Mesenchymal stem cell (in vitro differentiated cells and primary cell): ENCODE results near the gene VAMP8. TPM values are rescaled to one million over a fixed set of nuclear protein-coding genes. Genes with fewer than 3 reads are reported as not detected.

Experiments
- DNase-seq: peaks from one replicate; pipeline ENCODE4 v3.0.0-alpha.2; 2013
- H2AFZ ChIP-seq: one replicate; pipeline ENCODE4 v1.6.1; 2013; ENCODE audit warnings: low read depth, mild to moderate bottlenecking, control low read depth, inconsistent platforms, low read length, moderate library complexity
- H2AK5ac ChIP-seq: 2 replicates; pipeline ENCODE4 v1.6.1; 2013; ENCODE audit warnings: low read length, moderate library complexity, mild to moderate bottlenecking, inconsistent platforms; ENCODE audit not compliant: severe bottlenecking
- H2BK120ac ChIP-seq: one replicate; pipeline ENCODE4 v1.6.1; 2013; ENCODE audit warnings: low read depth, mild to moderate bottlenecking, inconsistent platforms, low read length, moderate library complexity
- H2BK12ac ChIP-seq, 2 experiments: one replicate each; pipeline ENCODE4 v1.6.1; 2013; ENCODE audit warnings: inconsistent platforms in 2 of 2, low read length in 2 of 2, mild to moderate bottlenecking in 2 of 2, moderate library complexity in 2 of 2, control low read depth in 1 of 2
- H2BK15ac ChIP-seq: one replicate; pipeline ENCODE4 v1.6.1; 2013; ENCODE audit warnings: mild to moderate bottlenecking, low read depth, inconsistent platforms; ENCODE audit not compliant: poor library complexity, severe bottlenecking
- H2BK5ac ChIP-seq: 2 replicates; pipeline ENCODE4 v1.6.1; 2013; ENCODE audit warnings: low read depth, mild to moderate bottlenecking, low read length, control low read depth, inconsistent platforms; ENCODE audit not compliant: poor library complexity, severe bottlenecking
- H3K14ac ChIP-seq, 2 experiments: one replicate each; pipeline ENCODE4 v1.6.1; 2013; ENCODE audit warnings: inconsistent platforms in 2 of 2, low read length in 2 of 2, control low read depth in 1 of 2, mild to moderate bottlenecking in 1 of 2, moderate library complexity in 1 of 2
- H3K18ac ChIP-seq, 2 experiments: one replicate each; pipeline ENCODE4 v1.6.1; 2013; ENCODE audit warnings: inconsistent platforms in 2 of 2, low read length in 2 of 2, control low read depth in 1 of 2, low read depth in 1 of 2, mild to moderate bottlenecking in 1 of 2
- H3K23ac ChIP-seq, 2 experiments: one replicate each; pipeline ENCODE4 v1.6.1; 2013; ENCODE audit warnings: inconsistent platforms in 2 of 2, low read length in 2 of 2, mild to moderate bottlenecking in 2 of 2, moderate library complexity in 2 of 2, control low read depth in 1 of 2
- H3K27ac ChIP-seq: 2 replicates; pipeline ENCODE4 v1.5.1; 2013; ENCODE audit warnings: mild to moderate bottlenecking, moderate library complexity, low read length, control low read depth, inconsistent platforms; ENCODE audit not compliant: poor library complexity, severe bottlenecking
- H3K27me3 ChIP-seq, 2 experiments: 2 replicates each; pipeline versions ENCODE4 v1.6.1 to v1.7.0; 2013; ENCODE audit warnings: low read length in 2 of 2, mild to moderate bottlenecking in 2 of 2, moderate library complexity in 2 of 2, control low read depth in 1 of 2, inconsistent platforms in 1 of 2; ENCODE audit not compliant: control insufficient read depth in 1 of 2, insufficient read depth in 1 of 2
- H3K36me3 ChIP-seq, 2 experiments: 2 replicates each; pipeline versions ENCODE4 v1.6.1 to v1.7.0; 2013; ENCODE audit warnings: low read length in 2 of 2, control low read depth in 1 of 2, inconsistent platforms in 1 of 2, low read depth in 1 of 2, mild to moderate bottlenecking in 1 of 2; ENCODE audit not compliant: insufficient read depth in 2 of 2, control insufficient read depth in 1 of 2
- H3K4ac ChIP-seq, 2 experiments: one replicate each; pipeline ENCODE4 v1.6.1; 2013; ENCODE audit warnings: inconsistent platforms in 2 of 2, low read length in 2 of 2, mild to moderate bottlenecking in 2 of 2, moderate library complexity in 2 of 2, control low read depth in 1 of 2, low read depth in 1 of 2
- H3K4me1 ChIP-seq: 2 replicates; pipeline ENCODE4 v1.6.1; 2013; ENCODE audit warnings: low read depth, low read length, control low read depth; ENCODE audit not compliant: control insufficient read depth, insufficient read depth
- H3K4me2 ChIP-seq: 2 replicates; pipeline ENCODE4 v1.6.1; 2013; ENCODE audit warnings: low read length, mild to moderate bottlenecking, inconsistent platforms; ENCODE audit not compliant: poor library complexity, severe bottlenecking
- H3K4me3 ChIP-seq, 2 experiments: 2 replicates each; pipeline versions ENCODE4 v1.5.1 to v1.7.0; 2013; ENCODE audit warnings: low read length in 2 of 2, mild to moderate bottlenecking in 2 of 2, control low read depth in 1 of 2, low read depth in 1 of 2; ENCODE audit not compliant: insufficient read depth in 1 of 2
- H3K79me1 ChIP-seq: replicated peaks from 2 replicates; pipeline ENCODE4 v1.6.1; 2013; ENCODE audit warnings: mild to moderate bottlenecking, control low read depth, low read length, inconsistent platforms; ENCODE audit not compliant: poor library complexity, severe bottlenecking
- H3K9ac ChIP-seq: 2 replicates; pipeline ENCODE4 v1.7.0; 2013; ENCODE audit warnings: mild to moderate bottlenecking, low read length, moderate library complexity
- H3K9me3 ChIP-seq: 2 replicates; pipeline ENCODE4 v1.7.0; 2013; ENCODE audit warnings: mild to moderate bottlenecking, low read length; ENCODE audit not compliant: control insufficient read depth
- H4K8ac ChIP-seq: one replicate; pipeline ENCODE4 v1.6.1; 2013; ENCODE audit warnings: inconsistent platforms, mild to moderate bottlenecking, low read length, moderate library complexity
- H4K91ac ChIP-seq: one replicate; pipeline ENCODE4 v1.6.1; 2013; ENCODE audit warnings: mild to moderate bottlenecking, low read length, inconsistent platforms
- WGBS: methylation state at CpG from one replicate; pipeline ENCODE4 v1.1.7; 2013; ENCODE audit warnings: mixed read lengths; 5-methylcytosine and 5-hydroxymethylcytosine counted together
- polyA plus RNA-seq, 2 experiments: library from polyadenylated mRNA; stranded (reverse); fragments of 200-250 nt; gene quantifications; one replicate each; pipeline ENCODE4 v1.2.3, GENCODE V29; 2013

The VAMP8 gene
- polyA plus RNA-seq (2013, experiment 1 of 2): 11.3 TPM
- 11.9 TPM for polyA plus RNA-seq (2013, experiment 2 of 2)

DNA sequence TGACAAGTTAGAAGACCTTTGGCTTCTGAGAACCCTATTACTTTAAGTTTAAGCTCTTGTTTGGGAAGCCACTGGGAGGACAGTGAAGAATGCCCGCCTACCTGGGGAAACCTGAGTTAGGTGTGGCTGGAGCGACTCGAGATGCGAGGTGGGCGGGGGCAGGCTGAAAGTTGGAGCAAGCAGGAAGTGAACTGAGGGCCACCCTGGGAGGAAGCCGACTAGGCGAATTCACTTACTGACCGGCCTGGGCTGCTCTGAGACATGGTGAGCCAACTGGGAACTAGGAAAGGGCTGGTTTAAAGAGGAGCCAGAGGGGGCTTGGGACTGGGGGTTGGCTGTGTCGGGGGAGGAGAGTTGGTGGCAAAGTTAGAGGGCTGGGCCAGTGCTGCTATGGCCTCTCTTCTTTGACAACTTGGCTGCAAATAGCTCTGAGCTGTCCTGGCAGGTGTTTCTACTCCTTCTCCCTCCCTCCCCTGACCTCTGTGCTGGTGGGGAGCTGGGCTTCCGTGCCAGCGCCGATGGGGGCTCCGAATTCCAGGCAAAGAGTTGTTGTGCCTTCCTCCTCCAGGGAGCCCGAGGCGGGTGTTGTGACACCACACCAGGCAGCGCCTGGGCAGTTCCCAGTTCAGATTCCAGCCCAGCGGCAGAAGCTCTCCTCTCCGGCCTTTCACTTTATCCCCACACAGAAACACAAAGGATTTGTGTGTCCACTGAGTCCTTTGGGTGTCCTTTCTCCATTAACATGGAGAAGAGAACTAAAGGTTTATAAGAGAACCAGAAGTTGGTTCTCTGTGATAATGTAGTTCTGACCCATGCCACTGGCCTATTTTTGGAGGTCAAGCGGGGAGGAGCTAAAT lies at the start of gene VAMP8:
TSS of gene VAMP8 (plus strand) at position 201 of the 857 bp plus-strand sequence. CDS start at position 262, 61 bp downstream.
- peaks cover 0 to 10% of the 10 kb centered on the region in 2 experiments for H3K36me3 ChIP-seq
- H3K4me3 ChIP-seq: peak within 1 kb of the TSS in 1 of 2 experiments; percentile 53
- H3K14ac ChIP-seq: no peak within 1 kb of the TSS
- peaks cover 0 to 2% of the 10 kb centered on the region in 2 experiments for H3K27me3 ChIP-seq
- H2AK5ac ChIP-seq: no peak within 1 kb of the TSS
- no peak within 1 kb of the TSS for H3K9ac ChIP-seq
- peak within 1 kb of the TSS; percentile 58 for H2AFZ ChIP-seq
- no peak within 1 kb of the TSS for H2BK120ac ChIP-seq
- H4K8ac ChIP-seq: peak within 1 kb of the TSS; percentile 96
- H3K27ac ChIP-seq: peak within 1 kb of the TSS; percentile 77
- peak within 1 kb of the TSS in 1 of 2 experiments; percentile 41 for H3K18ac ChIP-seq
- peak within 1 kb of the TSS; percentile 77 for H4K91ac ChIP-seq
- peak within 1 kb of the TSS in 1 of 2 experiments; percentile 56 for H2BK12ac ChIP-seq
- H3K9me3 ChIP-seq: no peaks in the 10 kb centered on the region
- H3K79me1 ChIP-seq: peaks cover 6% of the 10 kb centered on the region
- peak within 1 kb of the TSS; percentile 84 for H3K4me2 ChIP-seq
- H3K4ac ChIP-seq: peak within 1 kb of the TSS in 1 of 2 experiments; percentile 38
- 38% methylated on average over 16 of the region's 19 CpGs for WGBS
- peak within 1 kb of the TSS; percentile 53 for H2BK5ac ChIP-seq
- no peak within 1 kb of the TSS for H2BK15ac ChIP-seq
- peaks cover 16% of the 10 kb centered on the region for H3K4me1 ChIP-seq
- peak within 1 kb of the TSS in 1 of 2 experiments; percentile 16 for H3K23ac ChIP-seq
- DNase-seq: peak; percentile 49

DNA sequence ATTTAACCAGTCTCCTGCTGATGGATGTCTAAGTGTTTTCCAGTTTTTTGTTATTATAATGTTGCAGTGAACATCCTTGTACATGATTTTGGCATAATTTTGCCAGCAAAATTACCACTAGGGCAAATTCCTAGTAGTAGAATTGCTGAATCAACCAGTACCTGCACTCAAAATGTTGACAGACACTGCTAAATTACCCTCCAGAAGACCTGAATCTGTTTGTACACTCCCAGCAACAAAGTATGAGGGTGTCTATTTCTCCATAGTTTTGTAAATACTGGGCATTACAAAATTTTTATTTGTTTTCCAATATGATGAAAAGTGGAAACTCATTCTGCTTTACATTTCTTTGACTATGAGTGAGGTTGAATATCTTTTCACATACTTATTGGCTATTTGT lies 49.6 kb upstream of the VAMP8 start:
- Histone ChIP-seq H3K4me2 (no peak overlapping the region), H2AFZ (no peak overlapping the region), H2BK15ac (no peak overlapping the region), H3K79me1 (no peaks in the 10 kb centered on the region), H3K14ac (no peak overlapping the region), H3K23ac (no peak overlapping the region), H2BK5ac (no peak overlapping the region), H4K8ac (no peak overlapping the region), H3K4me1 (no peaks in the 10 kb centered on the region), H3K9me3 (no peaks in the 10 kb centered on the region), H2AK5ac (no peak overlapping the region), H4K91ac (no peak overlapping the region), H2BK120ac (no peak overlapping the region), H3K18ac (no peak overlapping the region), H3K27ac (no peak overlapping the region), H2BK12ac (no peak overlapping the region), H3K4ac (no peak overlapping the region), H3K27me3 (peaks cover 0 to 3% of the 10 kb centered on the region in 2 experiments), H3K36me3 (no peaks in the 10 kb centered on the region), H3K9ac (no peak overlapping the region), H3K4me3 (no peak overlapping the region)
- DNase-seq: no peak

DNA sequence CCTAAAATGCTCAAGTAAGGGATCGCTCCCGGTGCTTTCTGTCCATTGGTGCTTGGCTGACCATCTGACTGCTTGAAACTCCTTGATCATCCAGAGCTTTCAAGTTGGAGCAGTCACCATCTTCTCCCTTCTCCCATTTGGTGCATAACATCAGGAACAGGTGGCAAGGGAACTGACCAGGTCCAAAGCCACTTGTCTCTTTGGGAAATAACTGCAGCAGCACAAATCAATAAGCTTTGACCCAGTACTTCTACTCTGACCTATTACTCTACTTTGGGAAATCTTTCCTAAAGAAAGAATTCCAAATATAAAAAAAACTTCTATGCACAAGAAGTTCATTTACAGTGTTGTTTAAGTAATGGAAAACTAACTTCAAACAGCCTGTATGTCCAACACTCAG lies 49.0 kb upstream of the VAMP8 start:
- H3K36me3 ChIP-seq: no peaks in the 10 kb centered on the region
- no peak overlapping the region for H3K14ac ChIP-seq
- DNase-seq: no peak
- no peak overlapping the region for H3K23ac ChIP-seq
- no peaks in the 10 kb centered on the region for H3K9me3 ChIP-seq
- H4K8ac ChIP-seq: no peak overlapping the region
- H3K27ac ChIP-seq: no peak overlapping the region
- no peaks in the 10 kb centered on the region for H3K79me1 ChIP-seq
- no peak overlapping the region for H3K9ac ChIP-seq
- WGBS: 98% methylated on average over 2 of the region's 2 CpGs
- no peak overlapping the region for H2AK5ac ChIP-seq
- no peak overlapping the region for H3K18ac ChIP-seq
- no peak overlapping the region for H2BK15ac ChIP-seq
- H3K27me3 ChIP-seq: peaks cover 0 to 3% of the 10 kb centered on the region in 2 experiments
- no peak overlapping the region for H3K4ac ChIP-seq
- H2BK120ac ChIP-seq: no peak overlapping the region
- no peak overlapping the region for H3K4me3 ChIP-seq
- no peak overlapping the region for H4K91ac ChIP-seq
- H3K4me1 ChIP-seq: no peaks in the 10 kb centered on the region
- no peak overlapping the region for H2BK12ac ChIP-seq
- H2AFZ ChIP-seq: no peak overlapping the region
- no peak overlapping the region for H2BK5ac ChIP-seq
- H3K4me2 ChIP-seq: no peak overlapping the region

DNA sequence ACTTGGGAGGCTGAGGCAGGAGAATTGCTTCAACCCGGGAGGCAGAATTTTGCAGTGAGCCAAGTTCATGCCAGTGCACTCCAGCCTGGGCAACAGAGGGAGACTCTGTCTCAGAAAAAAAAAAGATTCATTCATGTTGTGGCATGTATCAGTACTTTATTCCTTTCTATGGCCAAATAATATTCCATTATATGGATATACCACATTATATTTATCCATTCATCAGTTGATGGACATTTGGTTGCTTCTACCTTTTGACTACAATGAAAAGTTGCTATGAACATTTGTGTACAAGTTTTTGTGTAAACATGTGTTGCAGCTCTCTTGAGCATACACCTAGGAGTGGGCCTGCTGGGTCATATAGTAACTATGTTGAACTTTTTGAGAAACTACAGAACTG lies 47.6 kb upstream of the VAMP8 start:
- WGBS: 93% methylated on average over 1 of the region's 1 CpG
- Histone ChIP-seq H2BK15ac (no peak overlapping the region), H3K4me2 (no peak overlapping the region), H2AK5ac (no peak overlapping the region), H2BK12ac (no peak overlapping the region), H3K27me3 (peaks cover 0 to 3% of the 10 kb centered on the region in 2 experiments), H3K4me3 (no peak overlapping the region), H3K27ac (no peak overlapping the region), H4K91ac (no peak overlapping the region), H2BK5ac (no peak overlapping the region), H3K36me3 (no peaks in the 10 kb centered on the region), H4K8ac (no peak overlapping the region), H3K9ac (no peak overlapping the region), H3K23ac (no peak overlapping the region), H3K4me1 (no peaks in the 10 kb centered on the region), H2BK120ac (no peak overlapping the region), H2AFZ (no peak overlapping the region), H3K79me1 (no peaks in the 10 kb centered on the region), H3K18ac (no peak overlapping the region), H3K9me3 (no peaks in the 10 kb centered on the region), H3K14ac (no peak overlapping the region), H3K4ac (no peak overlapping the region)
- no peak for DNase-seq
